ENCODE measurements around the gene IPCEF1. TPM values are rescaled to one million over a fixed set of nuclear protein-coding genes. Genes with fewer than 3 reads are reported as not detected.

The IPCEF1 gene
- total RNA-seq, 2 experiments from 2014 or later = 17.3 to 18.8 TPM

DNA sequence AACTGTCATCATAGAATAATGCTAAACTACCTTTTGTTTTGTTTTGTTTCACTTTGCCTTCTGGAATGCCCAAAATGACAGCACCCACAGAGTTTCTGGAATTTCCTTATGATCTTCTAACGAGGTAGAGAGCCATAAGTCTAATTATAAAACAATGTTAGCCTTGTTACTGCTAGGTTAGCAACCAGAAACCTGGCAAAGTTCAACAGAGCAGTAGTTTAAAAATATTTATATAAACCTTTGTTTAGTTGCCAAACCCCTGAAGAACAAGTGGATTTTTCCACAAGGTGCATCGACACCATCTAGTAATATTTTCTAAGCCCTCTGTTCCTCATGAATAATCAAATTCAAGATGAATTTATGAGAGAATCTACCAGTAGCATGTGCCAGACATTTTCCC is 27.6 kb upstream of the IPCEF1 start:
- Mint-ChIP-seq H3K9me3 (ENCODE audit: low read depth) (no peaks in the 10 kb centered on the region), H3K36me3 (no peaks in the 10 kb centered on the region), H3K4me1 (no peaks in the 10 kb centered on the region), H3K27me3 (peaks cover 28% of the 10 kb centered on the region), H3K4me3 (no peak overlapping the region), H3K27ac (no peak overlapping the region)
- no peak for ATAC-seq
- CTCF ChIA-PET = no interaction called here
- DNase-seq = no peak

DNA sequence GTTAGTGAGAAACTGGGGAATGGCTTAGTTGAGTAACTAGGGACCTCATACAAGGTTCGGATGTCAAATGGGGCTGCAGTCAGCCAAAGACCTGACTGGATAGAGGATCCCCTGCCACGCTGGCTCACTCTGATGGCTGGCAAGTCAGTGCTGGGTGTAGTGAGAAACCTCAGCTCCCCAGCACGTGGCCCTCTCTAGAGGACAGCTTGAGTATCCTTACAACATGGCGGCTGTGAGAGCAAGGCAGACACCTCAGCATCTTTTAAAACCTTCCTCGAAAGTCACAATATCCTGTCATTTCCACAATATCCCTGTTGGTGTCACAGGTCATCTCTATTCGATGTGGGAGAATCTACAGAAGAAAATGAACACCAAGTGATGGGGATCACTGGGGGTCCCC is 26.7 kb upstream of the IPCEF1 start:
- H3K27me3 Mint-ChIP-seq = peaks cover 24% of the 10 kb centered on the region
- H3K4me1 Mint-ChIP-seq = no peaks in the 10 kb centered on the region
- H3K36me3 Mint-ChIP-seq = no peaks in the 10 kb centered on the region
- H3K9me3 Mint-ChIP-seq (ENCODE audit: low read depth) = no peaks in the 10 kb centered on the region
- CTCF ChIA-PET = no interaction called here
- H3K4me3 Mint-ChIP-seq = no peak overlapping the region
- ATAC-seq (no peak), DNase-seq (no peak)
- H3K27ac Mint-ChIP-seq = no peak overlapping the region

DNA sequence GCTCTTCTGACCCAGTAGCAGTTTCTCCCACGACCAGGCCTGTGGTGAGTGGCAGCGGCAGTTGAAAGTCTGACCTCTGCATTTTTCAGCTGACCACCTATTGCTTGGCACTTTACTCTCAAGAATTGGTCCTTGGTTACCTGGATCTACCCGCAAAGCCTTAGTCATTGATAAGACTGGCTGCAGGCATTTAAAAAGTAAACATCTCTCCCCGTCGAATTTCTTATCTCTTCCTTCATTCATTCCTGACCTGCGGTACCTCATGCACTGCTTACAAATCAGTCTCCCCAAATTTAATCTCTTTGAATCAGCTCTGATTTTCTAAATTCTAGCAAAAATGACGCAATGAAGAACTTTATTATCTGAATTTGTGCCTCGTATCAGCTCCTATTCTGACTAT is 26.1 kb upstream of the IPCEF1 start:
- Mint-ChIP-seq H3K36me3 (no peaks in the 10 kb centered on the region), H3K27ac (no peak overlapping the region), H3K9me3 (ENCODE audit: low read depth) (no peaks in the 10 kb centered on the region), H3K27me3 (peaks cover 20% of the 10 kb centered on the region), H3K4me1 (no peaks in the 10 kb centered on the region), H3K4me3 (no peak overlapping the region)
- CTCF ChIA-PET = no interaction called here
- ATAC-seq (no peak), DNase-seq (no peak)

DNA sequence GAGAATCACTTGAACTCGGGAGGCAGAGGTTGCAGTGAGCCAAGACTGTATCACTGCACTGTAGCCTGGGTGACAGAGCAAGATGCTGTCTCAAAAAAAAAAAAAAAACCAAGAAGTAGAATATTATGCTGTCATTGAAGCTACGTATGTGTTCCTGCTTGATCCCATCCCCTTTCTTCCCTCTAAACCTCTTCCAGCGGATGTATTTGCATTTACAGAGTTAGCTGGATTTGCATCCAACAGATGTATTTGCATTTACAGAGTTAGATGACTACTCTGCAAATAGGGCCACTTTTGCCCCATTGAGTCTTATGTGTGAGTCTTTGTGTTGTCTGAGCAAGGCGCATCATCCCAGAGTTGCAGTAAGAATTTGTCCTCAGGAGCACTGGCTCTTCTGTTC is 24.9 kb upstream of the IPCEF1 start:
- Mint-ChIP-seq H3K9me3 (ENCODE audit: low read depth) (no peaks in the 10 kb centered on the region), H3K4me1 (no peaks in the 10 kb centered on the region), H3K27me3 (peaks cover 15% of the 10 kb centered on the region), H3K4me3 (no peak overlapping the region), H3K27ac (no peak overlapping the region), H3K36me3 (no peaks in the 10 kb centered on the region)
- DNase-seq = no peak
- no peak for ATAC-seq
- CTCF ChIA-PET = no interaction called here

- H3K4me3 Mint-ChIP-seq = no peak overlapping the region
- no peaks in the 10 kb centered on the region for H3K4me1 Mint-ChIP-seq
- H3K36me3 Mint-ChIP-seq = no peaks in the 10 kb centered on the region
- H3K27ac Mint-ChIP-seq = no peak overlapping the region
- ATAC-seq (no peak), DNase-seq (no peak)
- peaks cover 13% of the 10 kb centered on the region for H3K27me3 Mint-ChIP-seq
- H3K9me3 Mint-ChIP-seq (ENCODE audit: low read depth) = no peaks in the 10 kb centered on the region
- CTCF ChIA-PET = no interaction called here
Measured at GRCh38 chr6:154380741-154381140, 24.1 kb upstream of the IPCEF1 start.

DNA sequence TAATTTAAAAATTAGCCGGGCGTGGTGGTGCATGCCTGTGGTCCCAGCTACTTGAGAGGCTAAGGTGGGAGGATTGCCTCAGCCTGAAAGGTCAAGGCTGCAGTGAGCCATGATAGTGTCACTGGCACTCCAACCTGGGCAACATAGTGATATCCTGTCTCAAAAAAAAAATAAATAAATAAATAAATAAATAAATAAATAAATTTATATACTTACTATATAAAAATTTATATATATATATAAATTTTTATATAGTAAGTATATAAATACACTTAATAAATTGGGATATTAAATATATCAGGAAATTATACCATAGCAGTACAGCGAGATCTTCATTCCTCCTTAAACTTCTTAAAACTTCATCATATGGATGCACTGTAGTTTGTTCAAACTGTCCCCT is 23.0 kb upstream of the IPCEF1 start:
- H3K27ac Mint-ChIP-seq = no peak overlapping the region
- no peak for DNase-seq
- no peaks in the 10 kb centered on the region for H3K4me1 Mint-ChIP-seq
- no peaks in the 10 kb centered on the region for H3K36me3 Mint-ChIP-seq
- H3K4me3 Mint-ChIP-seq = no peak overlapping the region
- peaks cover 6% of the 10 kb centered on the region for H3K27me3 Mint-ChIP-seq
- CTCF ChIA-PET = no interaction called here
- H3K9me3 Mint-ChIP-seq (ENCODE audit: low read depth) = no peaks in the 10 kb centered on the region
- ATAC-seq = no peak

DNA sequence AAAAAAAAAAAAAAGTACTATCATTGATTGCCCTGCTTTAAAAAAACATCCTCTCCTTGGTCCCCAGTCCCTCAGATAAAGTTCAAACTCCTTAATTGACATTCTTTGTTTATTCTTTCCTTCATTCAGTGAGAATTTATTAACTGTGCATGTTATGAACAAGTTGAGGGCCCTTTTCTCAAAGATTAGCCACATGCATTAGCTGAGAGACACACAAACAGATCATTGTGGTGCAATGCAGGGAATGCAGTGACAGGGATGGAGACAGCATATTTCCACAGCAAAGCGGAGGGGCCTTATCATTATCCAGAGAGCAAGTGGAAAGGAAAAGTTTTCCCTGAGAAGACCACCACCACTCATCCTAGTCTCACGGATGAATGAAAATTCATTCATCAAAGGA is 21.9 kb upstream of the IPCEF1 start:
- CTCF ChIA-PET = no interaction called here
- no peaks in the 10 kb centered on the region for H3K4me1 Mint-ChIP-seq
- no peaks in the 10 kb centered on the region for H3K9me3 Mint-ChIP-seq (ENCODE audit: low read depth)
- DNase-seq (no peak), ATAC-seq (no peak)
- H3K4me3 Mint-ChIP-seq = no peak overlapping the region
- H3K27me3 Mint-ChIP-seq = peaks cover 4% of the 10 kb centered on the region
- H3K36me3 Mint-ChIP-seq = no peaks in the 10 kb centered on the region
- no peak overlapping the region for H3K27ac Mint-ChIP-seq

DNA sequence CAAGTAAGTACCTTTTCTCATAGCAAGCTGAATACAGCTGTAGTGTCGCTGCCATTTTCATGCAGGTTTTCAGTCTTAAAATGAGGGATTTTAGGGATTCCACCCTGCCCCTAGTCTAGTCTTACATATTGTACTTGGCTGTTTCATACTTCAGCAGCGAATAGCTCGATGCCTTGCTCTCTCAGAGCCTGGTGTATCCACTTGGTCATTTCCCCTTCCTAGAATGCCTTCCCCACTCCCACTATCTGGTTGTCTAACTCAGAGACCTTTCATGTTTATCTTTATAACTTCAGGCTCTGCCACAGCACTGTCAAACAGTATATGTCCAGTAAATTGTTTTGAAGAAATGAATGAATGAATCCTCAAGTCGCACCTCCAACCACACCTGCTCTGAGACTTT is 21.1 kb upstream of the IPCEF1 start:
- Mint-ChIP-seq H3K4me3 (no peak overlapping the region), H3K36me3 (no peaks in the 10 kb centered on the region), H3K27ac (no peak overlapping the region), H3K27me3 (peaks cover 2% of the 10 kb centered on the region), H3K9me3 (ENCODE audit: low read depth) (no peaks in the 10 kb centered on the region), H3K4me1 (no peaks in the 10 kb centered on the region)
- no peak for ATAC-seq
- no peak for DNase-seq
- CTCF ChIA-PET = no interaction called here

GRCh38 chr6:154373971-154374370 is 17.4 kb upstream of the IPCEF1 start:
- no peaks in the 10 kb centered on the region for H3K9me3 Mint-ChIP-seq (ENCODE audit: low read depth)
- H3K4me1 Mint-ChIP-seq = no peaks in the 10 kb centered on the region
- ATAC-seq (no peak), DNase-seq (no peak)
- H3K27me3 Mint-ChIP-seq = peaks cover 6% of the 10 kb centered on the region
- no peak overlapping the region for H3K4me3 Mint-ChIP-seq
- H3K27ac Mint-ChIP-seq = no peak overlapping the region
- CTCF ChIA-PET = interaction anchor here (0.5 kb wide), 1 partner anchor 44 kb away, joined by 3 read pairs; no protein-coding TSS in a partner anchor
- no peaks in the 10 kb centered on the region for H3K36me3 Mint-ChIP-seq

DNA sequence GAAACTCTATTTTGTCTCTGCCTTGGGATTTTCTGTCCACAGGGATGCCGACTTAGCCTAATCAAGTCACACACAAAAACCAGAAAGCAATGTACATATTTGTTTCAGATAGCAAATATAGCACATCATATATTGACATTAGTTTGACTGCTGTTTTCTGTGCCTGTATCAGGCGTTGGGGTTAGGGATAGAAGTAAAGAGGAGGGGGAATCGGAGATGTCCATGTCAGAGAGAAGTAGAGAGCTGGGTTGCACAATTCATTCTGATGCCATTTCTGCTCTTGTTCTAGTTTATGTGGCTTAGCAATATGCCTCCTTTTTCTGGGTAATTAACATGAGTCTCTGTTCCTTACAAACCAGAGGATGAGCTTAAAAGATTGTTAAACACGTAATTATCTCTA is 14.7 kb upstream of the IPCEF1 start:
- H3K4me1 Mint-ChIP-seq = no peaks in the 10 kb centered on the region
- H3K27me3 Mint-ChIP-seq = peaks cover 9% of the 10 kb centered on the region

GRCh38 chr6:154370545-154370944 is 13.9 kb upstream of the IPCEF1 start:
- H3K27ac Mint-ChIP-seq = no peak overlapping the region
- peaks cover 9% of the 10 kb centered on the region for H3K27me3 Mint-ChIP-seq
- CTCF ChIA-PET = interaction anchor here (0.9 to 2.2 kb wide), 4 partner anchors 52 to 218 kb away, joined by 3 to 12 read pairs (median 7); no protein-coding TSS in a partner anchor
- no peaks in the 10 kb centered on the region for H3K4me1 Mint-ChIP-seq
- no peak overlapping the region for H3K4me3 Mint-ChIP-seq
- no peaks in the 10 kb centered on the region for H3K36me3 Mint-ChIP-seq
- no peak for ATAC-seq
- H3K9me3 Mint-ChIP-seq (ENCODE audit: low read depth) = no peaks in the 10 kb centered on the region
- no peak for DNase-seq

More for the DNA sequence above, 14.7 kb upstream of the IPCEF1 start:
- Mint-ChIP-seq H3K27ac (no peak overlapping the region), H3K9me3 (ENCODE audit: low read depth) (no peaks in the 10 kb centered on the region), H3K36me3 (no peaks in the 10 kb centered on the region), H3K4me3 (no peak overlapping the region)
- DNase-seq (no peak), ATAC-seq (no peak)
- CTCF ChIA-PET = interaction anchor here (0.8 to 2.2 kb wide), 4 partner anchors 52 to 217 kb away, joined by 3 to 12 read pairs (median 7); no protein-coding TSS in a partner anchor

DNA sequence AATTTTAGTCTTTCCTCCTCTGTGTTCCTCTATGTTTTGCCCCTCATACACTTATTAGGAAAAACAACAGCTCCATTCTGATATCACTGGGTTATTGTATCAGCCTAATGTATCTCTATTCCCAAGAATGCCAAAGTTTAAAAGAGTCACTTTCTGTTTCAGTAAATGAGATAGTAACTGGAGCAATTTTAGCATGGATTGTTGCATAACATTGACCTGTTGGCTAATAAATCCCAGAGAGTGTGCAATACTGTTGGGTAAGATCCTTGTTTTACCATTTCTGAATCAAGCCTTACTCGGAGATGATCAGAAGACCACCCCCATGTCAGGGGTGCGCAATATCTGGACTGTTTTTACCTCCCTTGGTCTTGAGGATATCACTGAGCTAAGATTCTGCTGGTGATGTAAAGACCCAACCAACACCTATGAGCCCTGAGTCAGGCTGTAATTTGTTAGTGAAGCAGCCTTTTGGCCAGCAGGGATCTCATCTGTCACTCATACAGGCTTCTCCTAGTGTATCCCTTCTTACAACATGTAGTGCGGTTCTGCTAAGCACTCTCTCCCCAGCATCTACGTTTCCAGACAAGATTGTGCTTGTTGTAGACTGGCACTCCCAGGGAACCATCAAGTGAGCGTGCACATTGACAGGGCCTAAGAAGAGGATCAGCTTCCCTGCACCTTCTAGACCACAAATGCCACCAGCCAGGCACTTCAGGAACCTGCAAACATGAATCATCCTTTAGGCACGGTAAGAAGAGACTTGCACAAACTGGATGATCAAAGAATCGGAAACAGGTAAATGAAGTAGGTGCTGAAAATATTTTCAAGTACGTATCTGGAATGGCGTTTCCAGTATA is 11.5 kb upstream of the IPCEF1 start:
- Mint-ChIP-seq H3K27me3 (peaks cover 12% of the 10 kb centered on the region), H3K9me3 (ENCODE audit: low read depth) (no peaks in the 10 kb centered on the region), H3K36me3 (no peaks in the 10 kb centered on the region), H3K4me3 (no peak overlapping the region), H3K27ac (no peak overlapping the region), H3K4me1 (no peaks in the 10 kb centered on the region)
- ATAC-seq (no peak), DNase-seq (no peak)
- CTCF ChIA-PET = no interaction called here

DNA sequence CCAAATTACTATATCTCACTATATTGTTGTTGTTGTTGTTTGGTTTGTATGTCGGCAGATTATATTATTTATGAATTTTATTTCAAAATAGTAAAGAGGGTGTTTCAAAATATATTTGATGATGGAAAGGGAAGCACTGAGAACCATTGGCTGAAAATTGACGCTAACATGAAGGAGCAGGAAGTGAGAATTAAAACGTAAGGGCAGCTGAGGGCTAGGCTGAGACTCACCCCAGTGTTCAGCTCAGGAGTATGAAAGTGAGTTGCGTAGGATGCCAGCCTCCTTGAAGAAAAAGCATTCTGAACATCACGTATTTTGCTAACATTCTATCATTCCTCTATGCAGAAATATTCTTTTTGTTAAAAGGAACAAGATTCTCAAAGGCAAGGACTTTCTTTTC is 10.7 kb upstream of the IPCEF1 start:
- ATAC-seq (no peak), DNase-seq (no peak)
- no peaks in the 10 kb centered on the region for H3K4me1 Mint-ChIP-seq
- no peaks in the 10 kb centered on the region for H3K36me3 Mint-ChIP-seq
- no peak overlapping the region for H3K27ac Mint-ChIP-seq
- CTCF ChIA-PET = no interaction called here
- no peaks in the 10 kb centered on the region for H3K9me3 Mint-ChIP-seq (ENCODE audit: low read depth)
- H3K4me3 Mint-ChIP-seq = no peak overlapping the region
- peaks cover 15% of the 10 kb centered on the region for H3K27me3 Mint-ChIP-seq

DNA sequence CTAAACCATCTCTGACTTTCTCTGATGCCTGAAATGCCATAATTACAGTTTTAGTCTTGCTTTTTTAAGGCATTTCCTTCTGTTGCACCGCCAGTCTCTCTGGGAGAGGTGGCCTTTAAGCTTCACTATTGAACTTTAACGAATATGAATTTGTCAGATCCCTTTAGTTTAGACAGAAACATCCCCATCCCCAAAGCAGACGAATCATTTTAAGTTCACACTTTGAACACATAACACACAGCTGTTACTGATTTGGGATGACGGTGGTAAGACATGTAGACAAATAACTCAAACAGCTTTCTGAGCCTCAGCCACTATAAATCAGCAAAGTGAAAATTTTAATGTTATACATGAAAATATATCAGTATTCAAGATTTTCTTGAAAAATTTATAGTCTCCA is 7.2 kb upstream of the IPCEF1 start:
- Mint-ChIP-seq H3K27ac (no peak overlapping the region), H3K9me3 (ENCODE audit: low read depth) (no peaks in the 10 kb centered on the region), H3K27me3 (peaks cover 19% of the 10 kb centered on the region), H3K4me1 (no peaks in the 10 kb centered on the region), H3K36me3 (no peaks in the 10 kb centered on the region), H3K4me3 (no peak overlapping the region)
- ATAC-seq = no peak
- DNase-seq = no peak
- CTCF ChIA-PET = interaction anchor here (0.9 kb wide), 1 partner anchor 90 kb away, joined by 3 read pairs; no protein-coding TSS in a partner anchor
